8988T (cell line): ENCODE measurements around the gene UBE2J2.

ENCODE experiments used
- DNase-seq: peaks from one replicate; pipeline ENCODE4 v3.0.0; 2011

UBE2J2 gene

DNA sequence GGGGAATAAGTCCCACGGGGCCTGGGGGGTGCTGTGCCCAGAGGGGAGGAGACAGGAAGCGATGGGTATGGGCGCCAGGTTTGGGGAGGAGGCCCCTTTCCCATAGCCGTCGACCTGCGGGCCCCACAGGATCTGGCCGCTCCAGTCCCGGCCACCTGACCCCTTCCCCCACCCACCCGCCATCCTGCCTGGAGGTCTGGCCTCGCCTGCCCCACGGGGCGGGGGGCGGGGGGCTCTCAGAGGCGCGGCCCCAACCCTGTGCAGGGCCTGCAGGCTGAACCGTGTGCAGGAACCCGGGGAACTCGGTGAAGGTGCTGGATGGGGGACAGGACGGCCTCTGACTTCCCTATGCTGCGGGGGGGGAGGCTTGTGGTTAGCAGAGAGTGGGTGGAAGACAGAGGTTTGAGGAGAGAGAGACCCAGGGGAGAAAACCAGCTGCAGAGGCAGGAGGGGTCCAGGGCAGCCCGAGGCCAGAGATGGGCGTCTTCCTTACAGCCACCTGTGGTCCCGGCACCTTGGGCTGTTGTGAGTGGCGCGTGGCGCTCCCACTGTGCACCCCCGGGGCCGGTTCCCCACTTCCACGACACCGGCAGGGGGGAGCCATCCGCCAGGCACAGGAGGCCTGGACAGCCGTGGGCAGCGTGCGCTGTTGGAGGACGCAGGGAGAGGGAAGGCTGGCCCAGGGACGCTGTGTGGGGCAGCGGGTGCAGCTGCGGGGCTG is 64.8 kb downstream of the UBE2J2 start:
- DNase-seq, result peak; percentile 28

DNA sequence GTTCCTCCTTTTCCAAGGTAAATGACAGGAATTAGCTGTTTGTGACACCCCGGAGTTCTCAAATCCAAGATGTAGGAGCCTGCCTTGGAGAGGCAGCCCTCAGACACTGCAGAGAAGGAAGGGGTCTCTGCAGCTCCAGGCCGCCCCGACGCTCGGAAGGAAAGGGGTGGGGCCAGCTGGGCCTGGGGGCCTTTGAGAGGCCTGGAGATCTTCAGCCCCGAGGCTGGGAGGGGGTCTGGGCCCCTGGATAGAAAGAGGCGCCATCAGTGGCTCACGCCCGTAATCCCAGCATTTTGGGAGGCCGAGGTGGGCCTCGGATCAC is 66.1 kb downstream of the UBE2J2 start:
- DNase-seq, result no peak

DNA sequence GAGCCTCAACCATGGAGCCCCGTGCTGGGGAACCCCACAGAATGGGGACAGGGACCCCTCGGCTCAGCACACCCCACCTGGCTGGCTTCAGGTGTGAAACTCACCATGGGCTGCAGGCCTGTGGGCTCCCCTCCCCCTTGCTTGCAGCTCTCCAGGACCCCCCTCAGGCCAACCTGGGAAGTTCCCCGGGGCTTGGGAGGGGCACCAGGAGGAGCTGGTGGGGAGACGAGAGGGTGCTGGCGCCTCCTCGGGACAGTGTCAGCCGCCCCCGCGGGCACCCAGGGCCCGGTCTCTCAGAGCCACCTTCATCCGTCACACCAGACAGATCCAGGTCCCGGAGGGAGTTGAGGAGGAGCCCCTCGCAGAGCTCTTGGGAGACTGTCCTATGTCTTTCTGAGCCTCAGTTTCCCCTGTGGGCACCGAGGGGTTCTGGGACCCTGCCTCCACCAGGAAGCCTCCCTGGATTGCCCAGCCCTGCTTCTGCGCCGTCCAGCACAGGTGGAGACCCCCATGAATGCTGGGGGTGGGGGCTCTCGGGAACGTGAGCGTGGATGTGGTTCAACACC is 66.6 kb downstream of the UBE2J2 start:
- DNase-seq, result peak; percentile 64

DNA sequence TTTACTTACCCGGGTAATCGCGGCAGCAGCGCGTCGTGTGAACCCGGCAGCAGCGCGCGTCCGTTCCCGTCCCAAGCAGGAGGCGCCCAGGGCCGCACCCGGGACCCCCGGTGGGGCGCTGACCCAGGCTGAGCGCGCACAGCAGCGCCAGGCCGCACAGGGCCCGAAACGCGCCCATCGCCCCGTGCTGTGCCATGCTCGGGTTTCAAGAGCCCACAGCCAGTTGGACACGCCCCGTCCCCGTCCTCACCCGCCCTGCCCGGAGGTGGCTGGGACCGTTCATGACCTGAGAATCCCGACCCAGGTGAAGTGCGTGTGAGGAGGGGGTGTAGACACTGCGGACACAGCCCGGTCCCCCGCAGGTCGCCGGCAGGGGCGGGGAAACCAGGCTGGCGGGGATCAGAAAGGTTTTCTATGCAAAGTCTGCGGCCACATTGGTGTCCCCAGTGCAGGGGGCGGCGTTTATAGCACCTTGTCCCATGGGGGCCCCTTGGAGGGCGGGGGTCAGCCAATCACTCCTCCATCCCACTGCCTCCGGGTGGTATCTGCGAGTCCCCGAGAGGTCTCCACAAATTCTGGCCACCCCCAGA is 67.2 kb downstream of the UBE2J2 start, which contains the start of gene TNFRSF18:
TNFRSF18 (minus strand) TSS at position 217 of the 590 bp plus-strand sequence; CDS start at position 196, 21 bp downstream.
- DNase-seq, result no peak

DNA sequence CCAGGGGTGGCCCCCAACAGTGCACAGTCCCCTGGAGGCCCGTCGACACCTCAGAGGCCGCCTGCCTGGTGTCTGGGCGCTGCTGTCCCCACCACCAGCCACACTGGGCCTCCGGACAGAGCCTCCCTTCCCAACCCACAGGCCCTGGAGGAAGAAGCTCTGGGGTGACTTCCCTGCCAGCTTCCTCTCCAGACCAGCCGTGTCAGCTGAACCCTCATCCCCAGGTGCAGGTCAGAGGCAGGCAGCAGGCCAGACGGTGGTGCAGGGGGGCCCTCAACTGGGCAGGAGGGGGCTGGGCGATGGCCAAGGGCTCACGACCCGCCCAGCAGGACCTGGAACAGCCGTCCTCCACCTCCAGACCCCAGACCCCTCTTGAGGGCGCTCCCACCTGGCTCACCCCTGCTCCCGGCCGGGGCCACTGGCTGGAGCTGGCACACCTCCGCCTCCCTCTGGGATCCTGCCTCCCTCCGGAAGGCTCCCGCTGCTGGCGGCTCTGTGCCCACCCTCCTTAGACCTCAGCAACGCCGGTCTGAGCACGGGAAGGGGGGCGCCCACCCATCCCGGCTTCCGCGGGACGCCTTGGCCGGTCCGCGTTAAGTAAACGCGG is 67.8 kb downstream of the UBE2J2 start:
- peak; percentile 56 for DNase-seq

DNA sequence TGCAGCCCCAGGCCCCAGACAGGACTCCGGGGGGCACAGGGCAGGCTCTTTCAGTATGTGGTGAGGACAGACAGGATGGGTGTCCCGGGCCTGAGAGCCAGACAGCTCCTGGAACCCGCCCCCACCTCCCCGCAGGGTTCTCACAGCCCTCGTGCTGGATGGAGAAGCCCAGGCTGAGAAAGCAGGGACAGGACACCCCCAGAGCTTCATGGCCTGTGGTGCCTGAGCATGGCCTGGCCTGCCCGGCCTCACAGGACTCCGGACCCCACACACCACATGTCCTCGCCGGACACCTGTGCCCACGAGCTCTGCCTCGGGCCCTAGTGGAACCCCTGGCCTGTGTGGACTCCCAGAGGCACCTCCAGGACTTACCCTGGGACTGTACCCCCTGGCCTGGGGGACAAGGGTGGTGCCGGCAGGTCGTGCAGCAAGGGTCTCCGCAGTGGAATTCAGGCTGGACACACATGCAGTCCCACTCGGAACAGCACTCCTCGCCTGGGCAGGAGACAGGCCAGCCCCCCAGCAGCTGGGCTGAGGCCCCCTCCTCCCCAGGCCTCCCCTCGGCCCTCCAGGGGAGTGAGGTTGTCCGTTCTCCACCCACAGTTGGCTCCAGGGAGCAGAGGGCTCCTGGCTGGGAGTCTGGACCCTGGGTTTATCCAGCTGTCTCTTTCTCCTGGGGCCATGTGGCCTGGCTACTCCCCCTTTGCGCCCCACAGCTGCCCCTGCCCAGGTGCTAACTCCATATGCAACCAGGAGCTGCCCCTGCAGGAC is 68.5 kb downstream of the UBE2J2 start:
- no peak for DNase-seq

DNA sequence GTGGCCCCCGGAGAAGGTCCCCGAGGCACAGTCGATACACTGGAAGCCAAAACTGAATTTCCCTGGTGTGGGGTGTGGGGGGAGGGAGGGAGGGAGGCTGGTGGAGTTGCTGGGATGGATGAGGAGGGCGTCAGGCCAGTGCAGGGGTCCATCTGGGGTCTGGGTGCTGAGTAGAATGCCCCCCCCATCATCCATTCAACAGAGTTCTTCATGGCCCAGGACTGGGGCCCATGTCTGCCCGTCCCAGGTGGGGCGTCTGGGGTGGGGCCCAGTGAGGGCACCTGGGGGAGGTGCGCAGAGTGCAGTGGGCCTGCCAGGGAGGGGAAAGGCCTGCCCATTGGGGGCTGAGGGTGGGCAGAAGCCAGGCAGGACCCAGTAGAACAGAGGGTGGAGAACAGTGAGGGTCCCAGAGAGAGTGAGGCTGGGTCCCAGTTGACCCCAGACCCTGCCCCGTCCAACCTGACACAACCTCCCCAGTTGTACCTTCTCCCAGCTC is 69.2 kb downstream of the UBE2J2 start:
- no peak for DNase-seq
